ENCODE results near the gene CHRNA4. TPM values are rescaled to one million over a fixed set of nuclear protein-coding genes. Genes with fewer than 3 reads are reported as not detected.

CHRNA4 gene
- total and polyA plus RNA-seq, 3 donors from 2014 or later = 3.3 to 8.3 (median 7.4) TPM

DNA sequence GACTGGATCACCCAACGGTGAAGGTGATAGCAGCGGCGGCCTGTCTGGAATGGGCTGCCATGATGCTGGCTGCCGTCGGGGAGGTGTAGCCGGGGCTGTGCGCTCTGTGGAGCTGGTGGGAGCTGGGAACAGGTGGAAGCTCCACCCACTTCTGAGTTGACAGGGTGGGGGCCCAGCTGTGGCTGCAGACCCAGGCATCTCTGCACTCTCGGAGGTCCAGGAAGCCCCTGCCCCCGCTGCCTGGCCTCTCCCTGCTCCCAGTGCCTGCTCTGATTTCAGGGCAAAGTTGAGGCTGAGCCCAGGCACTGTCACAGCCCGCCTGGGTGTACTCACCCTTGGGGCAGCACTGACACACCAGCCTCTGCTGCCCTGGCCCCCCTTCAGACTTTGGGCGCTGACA, 18.1 kb upstream of the CHRNA4 start:
- Histone ChIP-seq H3K4me1 (peaks cover 8% of the 10 kb centered on the region), H3K4me3 (no peak overlapping the region), H3K36me3 (ENCODE audit: low read depth, missing control alignments) (no peaks in the 10 kb centered on the region), H3K27me3 (no peaks in the 10 kb centered on the region), H3K27ac (no peak overlapping the region), H3K9me3 (no peaks in the 10 kb centered on the region)
- 74 to 82% methylated on average over 10 to 11 of the region's 11 CpGs for WGBS, 2 donors
- no peak for TF ChIP-seq POLR2A (IDR thresholded peaks at IDR 0.05)
- no peak for TF ChIP-seq CTCF (IDR thresholded peaks at IDR 0.05)
- no peak for DNase-seq
- intact Hi-C loops (cut with DNase I; ENCODE audit: low total_unique reads) = loop anchor here (5.0 kb wide), 1 partner anchor 62 kb away; no protein-coding TSS in a partner anchor

- Histone ChIP-seq H3K36me3 (ENCODE audit: low read depth, missing control alignments) (no peaks in the 10 kb centered on the region), H3K27ac (no peak overlapping the region), H3K9me3 (no peaks in the 10 kb centered on the region), H3K4me3 (no peak overlapping the region), H3K4me1 (peaks cover 8% of the 10 kb centered on the region), H3K27me3 (no peaks in the 10 kb centered on the region)
- no peak for DNase-seq
- WGBS, 2 donors = 75 to 82% methylated on average over 10 to 12 of the region's 12 CpGs
- TF ChIP-seq POLR2A (IDR thresholded peaks at IDR 0.05) = no peak
- TF ChIP-seq CTCF (IDR thresholded peaks at IDR 0.05) = no peak
- intact Hi-C loops (cut with DNase I; ENCODE audit: low total_unique reads) = loop anchor here (5.0 kb wide), 1 partner anchor 61 kb away; no protein-coding TSS in a partner anchor
These were observed 17.5 kb upstream of the CHRNA4 start for GRCh38 chr20:63378626-63379025.

DNA sequence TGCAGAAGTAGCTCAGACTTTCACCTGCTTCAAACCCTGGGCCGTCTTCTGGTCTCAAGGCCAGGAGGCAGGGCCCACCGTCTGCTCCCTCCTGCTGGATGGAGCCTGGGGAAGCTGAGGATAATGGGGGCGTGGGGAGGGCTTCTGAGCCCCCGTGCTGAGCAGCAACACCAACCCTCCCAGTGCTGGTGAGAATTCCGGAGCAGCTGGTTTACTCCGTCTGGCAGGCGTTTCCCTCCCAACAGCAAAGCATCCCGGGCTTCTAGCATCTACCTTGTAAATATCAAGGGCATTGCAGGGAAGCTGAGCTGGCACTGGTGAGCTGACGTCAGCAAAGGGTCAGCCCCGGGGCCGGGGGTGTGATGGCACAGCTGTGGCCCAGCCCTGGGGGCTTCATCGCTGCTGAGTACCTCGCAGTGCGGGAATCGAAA, 16.8 kb upstream of the CHRNA4 start:
- no peak for DNase-seq
- Histone ChIP-seq H3K27ac (no peak overlapping the region), H3K9me3 (no peaks in the 10 kb centered on the region), H3K36me3 (ENCODE audit: low read depth, missing control alignments) (no peaks in the 10 kb centered on the region), H3K4me1 (peaks cover 8% of the 10 kb centered on the region), H3K27me3 (no peaks in the 10 kb centered on the region), H3K4me3 (no peak overlapping the region)
- intact Hi-C loops (cut with DNase I; ENCODE audit: low total_unique reads) = loop anchor here (5.0 kb wide), 1 partner anchor 61 kb away; no protein-coding TSS in a partner anchor
- WGBS, 2 donors = 41 to 63% methylated on average over 8 to 14 of the region's 15 CpGs
- TF ChIP-seq POLR2A (IDR thresholded peaks at IDR 0.05) = no peak
- no peak for TF ChIP-seq CTCF (IDR thresholded peaks at IDR 0.05)

DNA sequence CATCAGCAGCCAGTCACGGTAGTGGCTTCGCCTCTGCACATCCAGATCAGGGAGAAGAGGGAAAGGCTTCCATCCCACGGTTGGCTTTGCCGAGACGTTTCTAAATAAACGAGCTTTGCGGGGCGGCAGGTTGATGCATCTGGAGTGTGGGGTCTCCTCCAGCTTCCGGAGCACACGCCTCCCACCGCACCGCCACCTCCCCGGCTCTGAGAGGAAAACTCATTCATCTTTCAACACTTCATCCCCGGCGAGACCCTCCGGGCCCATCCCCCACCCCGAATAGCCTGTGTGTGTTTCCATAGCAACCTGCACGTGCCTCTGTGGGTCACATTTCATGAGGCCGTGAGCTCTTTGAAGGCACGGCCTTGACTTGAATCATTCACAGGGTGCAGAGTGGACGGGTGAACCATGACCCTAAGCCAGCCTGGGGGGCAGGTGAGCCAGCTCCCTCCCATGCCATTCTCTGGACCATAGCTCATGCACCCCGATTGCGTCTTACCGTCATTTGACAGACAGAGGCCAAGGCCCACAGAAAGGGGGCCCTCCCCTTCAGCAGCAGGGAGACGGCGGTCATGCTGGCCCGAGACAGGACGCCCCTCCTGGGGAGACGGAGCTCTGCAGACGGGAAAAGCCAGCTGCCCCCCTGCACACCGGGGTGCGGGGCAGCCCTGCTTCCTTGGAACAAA, 16.2 kb upstream of the CHRNA4 start:
- Histone ChIP-seq H3K9me3 (no peaks in the 10 kb centered on the region), H3K36me3 (ENCODE audit: low read depth, missing control alignments) (no peaks in the 10 kb centered on the region), H3K4me3 (no peak overlapping the region), H3K27me3 (no peaks in the 10 kb centered on the region), H3K4me1 (peaks cover 8% of the 10 kb centered on the region), H3K27ac (no peak overlapping the region)
- TF ChIP-seq CTCF (IDR thresholded peaks at IDR 0.05) (no peak), POLR2A (IDR thresholded peaks at IDR 0.05) (no peak)
- no peak for DNase-seq
- 42 to 43% methylated on average over 23 to 32 of the region's 32 CpGs for WGBS, 2 donors
- intact Hi-C loops (cut with DNase I; ENCODE audit: low total_unique reads) = loop anchor here (5.0 kb wide), 1 partner anchor 60 kb away; no protein-coding TSS in a partner anchor

Data from testis (tissue), 3 donors.